ENCODE data around the gene MDM1. TPM values are rescaled to one million over a fixed set of nuclear protein-coding genes. Genes with fewer than 3 reads are reported as not detected.

The MDM1 gene
- total and polyA plus RNA-seq, 5 donors = 8.6 to 14.6 (median 11.3) TPM

GRCh38 chr12:68317047-68317667, 15.0 kb downstream of the MDM1 start:
- no peak for DNase-seq

GRCh38 chr12:68310370-68310769, 21.8 kb downstream of the MDM1 start:
- no peak overlapping the region for H3K27ac ChIP-seq (ENCODE audit: low read length)
- no peak overlapping the region for H3K4me3 ChIP-seq (ENCODE audit: low read length)
- no peaks in the 10 kb centered on the region for H3K9me3 ChIP-seq (ENCODE audit: control insufficient read depth, low read length)
- H3K27me3 ChIP-seq (ENCODE audit: control insufficient read depth, insufficient read depth) = no peaks in the 10 kb centered on the region
- H3K4me1 ChIP-seq (ENCODE audit: control insufficient read depth, insufficient read depth, low read length) = no peaks in the 10 kb centered on the region
- intact Hi-C loops (cut with DNase I) = loop anchor here in 1 of 4 donors (5.0 kb wide), 1 partner anchor 78 kb away; no protein-coding TSS in a partner anchor
- no peak for DNase-seq
- 80% methylated on average over 2 of the region's 2 CpGs for WGBS
- no peak for ATAC-seq

More at GRCh38 chr12:68317047-68317667, 15.0 kb downstream of the MDM1 start:
- Histone ChIP-seq H3K9me3 (ENCODE audit: control insufficient read depth, low read length) (no peaks in the 10 kb centered on the region), H3K27ac (ENCODE audit: low read length) (no peak overlapping the region), H3K4me1 (ENCODE audit: control insufficient read depth, insufficient read depth, low read length) (no peaks in the 10 kb centered on the region), H3K27me3 (ENCODE audit: control insufficient read depth, insufficient read depth) (no peaks in the 10 kb centered on the region), H3K4me3 (ENCODE audit: low read length) (no peak overlapping the region)
- no peak for ATAC-seq
- intact Hi-C loops (cut with DNase I) = loop anchor here (2.0 to 5.0 kb wide), 3 partner anchors 75 to 96 kb away; no protein-coding TSS in a partner anchor
- WGBS = 87% methylated on average over 1 of the region's 1 CpG

GRCh38 chr12:68306564-68306963, 25.6 kb downstream of the MDM1 start:
- no peaks in the 10 kb centered on the region for H3K9me3 ChIP-seq (ENCODE audit: control insufficient read depth, low read length)
- H3K4me3 ChIP-seq (ENCODE audit: low read length) = no peak overlapping the region
- H3K27me3 ChIP-seq (ENCODE audit: control insufficient read depth, insufficient read depth) = no peaks in the 10 kb centered on the region
- no peaks in the 10 kb centered on the region for H3K4me1 ChIP-seq (ENCODE audit: control insufficient read depth, insufficient read depth, low read length)
- ATAC-seq (no peak), DNase-seq (no peak)
- H3K27ac ChIP-seq (ENCODE audit: low read length) = no peak overlapping the region
- WGBS = 47% methylated on average over 1 of the region's 1 CpG
- intact Hi-C loops (cut with DNase I) = no loop called here

GRCh38 chr12:68305278-68305677, 26.9 kb downstream of the MDM1 start:
- H3K4me1 ChIP-seq (ENCODE audit: control insufficient read depth, insufficient read depth, low read length) = no peaks in the 10 kb centered on the region
- no peak overlapping the region for H3K4me3 ChIP-seq (ENCODE audit: low read length)
- ATAC-seq (no peak), DNase-seq (no peak)
- H3K27me3 ChIP-seq (ENCODE audit: control insufficient read depth, insufficient read depth) = no peaks in the 10 kb centered on the region
- intact Hi-C loops (cut with DNase I) = no loop called here
- H3K9me3 ChIP-seq (ENCODE audit: control insufficient read depth, low read length) = no peaks in the 10 kb centered on the region
- whole genome bisulfite sequencing = 72% methylated on average over 3 of the region's 3 CpGs
- no peak overlapping the region for H3K27ac ChIP-seq (ENCODE audit: low read length)

- H3K27ac ChIP-seq (ENCODE audit: low read length) = no peak overlapping the region
Observed at GRCh38 chr12:68304626-68305025, 27.5 kb downstream of the MDM1 start.

GRCh38 chr12:68303850-68304249, 28.3 kb downstream of the MDM1 start:
- intact Hi-C loops (cut with DNase I) = no loop called here
- no peaks in the 10 kb centered on the region for H3K4me1 ChIP-seq (ENCODE audit: control insufficient read depth, insufficient read depth, low read length)
- H3K9me3 ChIP-seq (ENCODE audit: control insufficient read depth, low read length) = no peaks in the 10 kb centered on the region
- H3K27me3 ChIP-seq (ENCODE audit: control insufficient read depth, insufficient read depth) = no peaks in the 10 kb centered on the region
- no peak overlapping the region for H3K4me3 ChIP-seq (ENCODE audit: low read length)
- DNase-seq (peak; percentile 25 to 56 (median 56)), ATAC-seq (peak; percentile 67 to 88)
- H3K27ac ChIP-seq (ENCODE audit: low read length) = no peak overlapping the region
- 59% methylated on average over 6 of the region's 6 CpGs for WGBS

More at GRCh38 chr12:68304626-68305025, 27.5 kb downstream of the MDM1 start:
- no peaks in the 10 kb centered on the region for H3K27me3 ChIP-seq (ENCODE audit: control insufficient read depth, insufficient read depth)
- ATAC-seq (no peak), DNase-seq (no peak)
- no peaks in the 10 kb centered on the region for H3K9me3 ChIP-seq (ENCODE audit: control insufficient read depth, low read length)
- 92% methylated on average over 3 of the region's 3 CpGs for WGBS
- intact Hi-C loops (cut with DNase I) = no loop called here
- no peaks in the 10 kb centered on the region for H3K4me1 ChIP-seq (ENCODE audit: control insufficient read depth, insufficient read depth, low read length)
- H3K4me3 ChIP-seq (ENCODE audit: low read length) = no peak overlapping the region

- no peaks in the 10 kb centered on the region for H3K9me3 ChIP-seq (ENCODE audit: control insufficient read depth, low read length)
- H3K4me1 ChIP-seq (ENCODE audit: control insufficient read depth, insufficient read depth, low read length) = peaks cover 2% of the 10 kb centered on the region
- no peaks in the 10 kb centered on the region for H3K27me3 ChIP-seq (ENCODE audit: control insufficient read depth, insufficient read depth)
- H3K4me3 ChIP-seq (ENCODE audit: low read length) = no peak overlapping the region
- intact Hi-C loops (cut with DNase I) = no loop called here
- DNase-seq = no peak
- H3K27ac ChIP-seq (ENCODE audit: low read length) = no peak overlapping the region
- no peak for ATAC-seq
- 77% methylated on average over 4 of the region's 4 CpGs for WGBS
Observed at GRCh38 chr12:68297929-68298328, 34.2 kb downstream of the MDM1 start.

- DNase-seq = no peak
- peaks cover 2% of the 10 kb centered on the region for H3K4me1 ChIP-seq (ENCODE audit: control insufficient read depth, insufficient read depth, low read length)
- H3K27ac ChIP-seq (ENCODE audit: low read length) = no peak overlapping the region
- no peak for ATAC-seq
- intact Hi-C loops (cut with DNase I) = no loop called here
- H3K27me3 ChIP-seq (ENCODE audit: control insufficient read depth, insufficient read depth) = no peaks in the 10 kb centered on the region
- WGBS = 26% methylated on average over 2 of the region's 2 CpGs
- no peaks in the 10 kb centered on the region for H3K9me3 ChIP-seq (ENCODE audit: control insufficient read depth, low read length)
- no peak overlapping the region for H3K4me3 ChIP-seq (ENCODE audit: low read length)
Observed at GRCh38 chr12:68294251-68294650, 37.9 kb downstream of the MDM1 start.

GRCh38 chr12:68293347-68293746, 38.8 kb downstream of the MDM1 start:
- Histone ChIP-seq H3K9me3 (ENCODE audit: control insufficient read depth, low read length) (no peaks in the 10 kb centered on the region), H3K4me3 (ENCODE audit: low read length) (no peak overlapping the region), H3K4me1 (ENCODE audit: control insufficient read depth, insufficient read depth, low read length) (peaks cover 2% of the 10 kb centered on the region), H3K27me3 (ENCODE audit: control insufficient read depth, insufficient read depth) (no peaks in the 10 kb centered on the region), H3K27ac (ENCODE audit: low read length) (no peak overlapping the region)
- ATAC-seq (no peak), DNase-seq (no peak)
- intact Hi-C loops (cut with DNase I) = no loop called here

GRCh38 chr12:68292151-68292943, 39.8 kb downstream of the MDM1 start:
- Histone ChIP-seq H3K9me3 (ENCODE audit: control insufficient read depth, low read length) (no peaks in the 10 kb centered on the region), H3K27ac (ENCODE audit: low read length) (no peak overlapping the region), H3K27me3 (ENCODE audit: control insufficient read depth, insufficient read depth) (no peaks in the 10 kb centered on the region), H3K4me1 (ENCODE audit: control insufficient read depth, insufficient read depth, low read length) (peaks cover under 1% of the 10 kb centered on the region), H3K4me3 (ENCODE audit: low read length) (no peak overlapping the region)
- no peak for ATAC-seq
- intact Hi-C loops (cut with DNase I) = no loop called here
- DNase-seq = no peak
- 91% methylated on average over 9 of the region's 9 CpGs for WGBS

- ATAC-seq = no peak
- no peak for DNase-seq
- H3K9me3 ChIP-seq (ENCODE audit: control insufficient read depth, low read length) = no peaks in the 10 kb centered on the region
- intact Hi-C loops (cut with DNase I) = no loop called here
- WGBS = 94% methylated on average over 4 of the region's 4 CpGs
- no peak overlapping the region for H3K4me3 ChIP-seq (ENCODE audit: low read length)
- H3K4me1 ChIP-seq (ENCODE audit: control insufficient read depth, insufficient read depth, low read length) = no peaks in the 10 kb centered on the region
- no peak overlapping the region for H3K27ac ChIP-seq (ENCODE audit: low read length)
- no peaks in the 10 kb centered on the region for H3K27me3 ChIP-seq (ENCODE audit: control insufficient read depth, insufficient read depth)
Observed at GRCh38 chr12:68291396-68292036, 40.6 kb downstream of the MDM1 start.
